ENCODE results near the gene COG5. TPM values are rescaled to one million over a fixed set of nuclear protein-coding genes. Genes with fewer than 3 reads are reported as not detected.

Gene COG5
- total RNA-seq, 1 donor from 2014 or later: 49.1 TPM

GRCh38 chr7:107294182-107294581, 269.5 kb downstream of the COG5 start:
- H3K9me3 ChIP-seq: no peaks in the 10 kb centered on the region
- no peak for TF ChIP-seq CTCF (IDR thresholded peaks at IDR 0.05)
- intact Hi-C loops (cut with DNase I): no loop called here
- H3K27ac ChIP-seq: no peak overlapping the region
- DNase-seq (no peak), ATAC-seq (no peak)
- H3K27me3 ChIP-seq (ENCODE audit: low read depth): no peaks in the 10 kb centered on the region
- H3K4me1 ChIP-seq: no peaks in the 10 kb centered on the region
- no peak overlapping the region for H3K4me3 ChIP-seq
- H3K36me3 ChIP-seq: peaks cover 5% of the 10 kb centered on the region

GRCh38 chr7:107292591-107292990, 271.1 kb downstream of the COG5 start:
- ATAC-seq (no peak), DNase-seq (no peak)
- no peak for TF ChIP-seq CTCF (IDR thresholded peaks at IDR 0.05)

DNA sequence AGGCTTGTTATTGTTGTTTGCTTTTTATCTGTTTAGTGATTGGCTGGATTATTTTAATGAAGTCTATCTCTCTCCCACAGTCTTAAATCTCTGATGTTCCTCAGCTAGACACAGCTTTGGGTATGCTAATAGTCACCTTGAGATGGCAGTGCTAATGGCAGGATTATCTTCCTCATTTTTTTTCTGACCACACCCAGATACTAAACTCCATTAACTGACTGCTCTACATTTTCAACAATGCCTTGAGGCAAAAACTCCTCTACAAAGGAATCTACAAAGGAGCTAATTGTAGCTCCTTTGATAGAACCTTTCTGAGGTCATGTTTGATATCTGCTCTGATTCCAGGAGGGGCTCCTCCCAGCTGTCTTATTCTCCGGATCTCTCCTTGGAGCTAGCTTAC, 272.3 kb downstream of the COG5 start:
- no peak for TF ChIP-seq CTCF (IDR thresholded peaks at IDR 0.05)
- Histone ChIP-seq H3K36me3 (peaks cover 5% of the 10 kb centered on the region), H3K27me3 (ENCODE audit: low read depth) (no peaks in the 10 kb centered on the region), H3K4me3 (no peak overlapping the region), H3K4me1 (no peaks in the 10 kb centered on the region), H3K27ac (no peak overlapping the region), H3K9me3 (no peaks in the 10 kb centered on the region)
- DNase-seq: no peak
- intact Hi-C loops (cut with DNase I): no loop called here
- no peak for ATAC-seq

More at GRCh38 chr7:107292591-107292990, 271.1 kb downstream of the COG5 start:
- H3K4me1 ChIP-seq: no peaks in the 10 kb centered on the region
- H3K9me3 ChIP-seq: no peaks in the 10 kb centered on the region
- no peak overlapping the region for H3K4me3 ChIP-seq
- H3K27ac ChIP-seq: no peak overlapping the region
- peaks cover 5% of the 10 kb centered on the region for H3K36me3 ChIP-seq
- no peaks in the 10 kb centered on the region for H3K27me3 ChIP-seq (ENCODE audit: low read depth)
- intact Hi-C loops (cut with DNase I): no loop called here

GRCh38 chr7:107286751-107287621, 276.7 kb downstream of the COG5 start:
- no peak for DNase-seq
- no peaks in the 10 kb centered on the region for H3K27me3 ChIP-seq (ENCODE audit: low read depth)
- H3K27ac ChIP-seq: no peak overlapping the region
- intact Hi-C loops (cut with DNase I): no loop called here
- H3K36me3 ChIP-seq: no peaks in the 10 kb centered on the region
- H3K4me3 ChIP-seq: no peak overlapping the region
- TF ChIP-seq CTCF (IDR thresholded peaks at IDR 0.05): no peak
- peak in 1 of 2 donors; percentile 25 for ATAC-seq
- H3K4me1 ChIP-seq: no peaks in the 10 kb centered on the region
- no peaks in the 10 kb centered on the region for H3K9me3 ChIP-seq

GRCh38 chr7:107284911-107285479, 278.7 kb downstream of the COG5 start:
- Histone ChIP-seq H3K4me1 (no peaks in the 10 kb centered on the region), H3K4me3 (no peak overlapping the region), H3K27ac (no peak overlapping the region), H3K36me3 (no peaks in the 10 kb centered on the region), H3K27me3 (ENCODE audit: low read depth) (no peaks in the 10 kb centered on the region), H3K9me3 (no peaks in the 10 kb centered on the region)
- intact Hi-C loops (cut with DNase I): no loop called here
- no peak for TF ChIP-seq CTCF (IDR thresholded peaks at IDR 0.05)
- DNase-seq (no peak), ATAC-seq (no peak)
